HEK293T (cell line): ENCODE data around the gene SUGCT.

Experiments used
- CTCF ChIA-PET: fragments of 350-600 bp; formaldehyde crosslinking; extraction: SDS; loops from one replicate; lab custom pipeline; 2021; ENCODE audit warnings: antibody characterized with exemption, inconsistent platforms; lab: Yijun Ruan, JAX
- POLR2A ChIA-PET: fragments of 350-600 bp; formaldehyde crosslinking; extraction: SDS; loops from one replicate; lab custom pipeline; 2020; ENCODE audit warnings: antibody characterized with exemption, inconsistent platforms; lab: Yijun Ruan, JAX
- DNase-seq: peaks from one replicate; pipeline ENCODE4 v3.0.0; 2012; ENCODE audit warnings: mixed read lengths; ENCODE audit errors: extremely low spot score
- ARNT ChIP-seq: fragments of 450-650 bp; IDR thresholded peaks from 2 replicates; pipeline ENCODE4 v1.6.1; 2017; ENCODE audit warnings: mild to moderate bottlenecking
- BHLHE40 ChIP-seq: fragments of 450-650 bp; IDR thresholded peaks from 2 replicates; pipeline ENCODE4 v1.6.1; 2016; ENCODE audit warnings: mild to moderate bottlenecking, moderate library complexity, borderline replicate concordance
- CTBP1 ChIP-seq: fragments of 450-650 bp; IDR thresholded peaks from 2 replicates; pipeline ENCODE4 v1.6.1; 2016; ENCODE audit warnings: borderline replicate concordance
- ELF4 ChIP-seq: fragments of 450-650 bp; IDR thresholded peaks from 2 replicates; pipeline ENCODE4 v1.6.1; 2017; ENCODE audit warnings: antibody characterized with exemption
- FOXA1 ChIP-seq: fragments of 450-650 bp; IDR thresholded peaks from 2 replicates; pipeline ENCODE4 v1.6.1; 2016; ENCODE audit warnings: mild to moderate bottlenecking
- FOXK2 ChIP-seq: fragments of 450-650 bp; IDR thresholded peaks from 2 replicates; pipeline ENCODE4 v1.6.1; 2016; ENCODE audit warnings: mild to moderate bottlenecking
- FOXM1 ChIP-seq: fragments of 450-650 bp; IDR thresholded peaks from 2 replicates; pipeline ENCODE4 v1.6.1; 2017; ENCODE audit warnings: mild to moderate bottlenecking, borderline replicate concordance
- HDGF ChIP-seq: fragments of 450-650 bp; IDR thresholded peaks from 2 replicates; pipeline ENCODE4 v1.6.1; 2017; ENCODE audit warnings: antibody characterized with exemption, borderline replicate concordance
- L3MBTL2 ChIP-seq: fragments of 450-650 bp; conservative IDR thresholded peaks from 2 replicates; pipeline ENCODE4 v1.6.1; 2016; ENCODE audit warnings: mild to moderate bottlenecking
- LEF1 ChIP-seq: fragments of 450-650 bp; IDR thresholded peaks from 2 replicates; pipeline ENCODE4 v1.6.1; 2017; ENCODE audit warnings: mild to moderate bottlenecking, borderline replicate concordance
- NFRKB ChIP-seq: fragments of 450-650 bp; IDR thresholded peaks from 2 replicates; pipeline ENCODE4 v1.6.1; 2016; ENCODE audit warnings: mild to moderate bottlenecking, moderate library complexity
- SP1 ChIP-seq: fragments of 450-650 bp; IDR thresholded peaks from 2 replicates; pipeline ENCODE4 v1.6.1; 2017
- SUZ12 ChIP-seq: fragments of 450-650 bp; IDR thresholded peaks from 2 replicates; pipeline ENCODE4 v1.6.1; 2016; ENCODE audit warnings: mild to moderate bottlenecking
- TARDBP ChIP-seq: fragments of 450-650 bp; IDR thresholded peaks from 2 replicates; pipeline ENCODE4 v1.6.1; 2016
- ZNF384 ChIP-seq: fragments of 450-650 bp; IDR thresholded peaks from 2 replicates; pipeline ENCODE4 v1.6.1; 2016
- TF ChIP-seq, protein P1 (sequence below): fragments of 450-650 bp; IDR thresholded peaks from 2 replicates; pipeline ENCODE4 v1.6.1; 2016

The SUGCT gene

DNA sequence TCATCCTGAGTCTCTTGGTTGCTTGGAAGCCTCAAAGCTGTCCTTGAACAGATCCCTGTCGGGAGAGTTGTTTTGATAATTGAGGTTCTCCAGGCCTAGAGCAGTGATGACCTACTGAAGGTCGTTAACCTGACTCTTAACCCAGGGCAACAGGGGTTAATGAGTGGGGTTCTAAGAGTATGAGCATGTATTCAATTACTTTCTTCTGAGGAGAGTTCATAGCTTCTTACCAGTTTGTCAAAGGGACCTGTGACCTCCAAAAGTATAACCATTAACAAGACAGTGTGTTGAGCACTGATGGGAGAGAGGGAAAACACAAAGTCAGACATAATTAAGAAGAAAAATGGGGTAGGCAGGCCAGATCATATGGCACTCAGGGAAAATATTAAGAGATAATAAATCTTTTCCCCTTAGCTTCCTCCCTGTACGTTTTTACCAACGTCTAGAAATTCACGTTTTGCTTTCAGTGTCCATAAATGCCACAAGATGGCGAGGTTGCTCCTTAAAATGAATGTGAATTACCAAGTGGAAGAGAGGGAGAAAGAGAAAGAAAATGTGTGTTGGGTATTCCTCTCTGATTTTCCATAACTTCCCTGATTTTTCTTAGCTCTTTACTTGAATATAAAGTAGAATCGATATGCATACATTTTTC lies 97.6 kb downstream of the SUGCT start:
- TF ChIP-seq HDGF (no peak), FOXM1 (no peak), FOXK2 (no peak), CTBP1 (no peak), SUZ12 (no peak), ZNF384 (no peak), L3MBTL2 (no peak), FOXA1 (no peak), SP1 (no peak), NFRKB (no peak)
- ChIA-PET CTCF (interaction anchor here (0.6 to 1.4 kb wide), 10 partner anchors 14 to 1654 kb away, joined by 3 read pairs; no protein-coding TSS in a partner anchor), POLR2A (no interaction called here)
- peak; percentile 32 for DNase-seq

DNA sequence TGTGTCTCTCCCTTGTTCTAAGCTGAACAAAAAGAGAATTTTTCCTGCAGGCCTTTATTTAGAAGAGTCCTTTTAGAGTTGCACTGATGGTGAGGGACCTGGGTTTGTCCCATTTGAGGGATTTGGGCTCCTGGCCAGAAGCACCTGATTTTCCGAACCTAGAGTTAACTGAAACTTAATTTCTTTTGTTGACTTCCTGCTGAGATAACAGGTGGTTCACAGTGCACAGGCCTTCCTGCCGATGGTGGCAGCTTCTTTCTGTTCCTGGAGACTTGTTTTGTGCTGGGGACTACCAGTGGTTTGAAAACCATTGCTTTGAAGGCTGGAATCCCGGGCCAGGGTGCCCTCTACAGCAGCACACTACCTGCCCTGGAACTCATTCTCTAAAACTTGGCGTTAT lies 99.2 kb downstream of the SUGCT start:
- TF ChIP-seq BHLHE40 (no peak), FOXM1 (no peak), SUZ12 (no peak), CTBP1 (no peak), SP1 (no peak), L3MBTL2 (no peak), ELF4 (no peak), HDGF (no peak), TARDBP (no peak), ZNF384 (no peak), FOXK2 (no peak), ARNT (no peak)
- TF ChIP-seq, protein P1, sequence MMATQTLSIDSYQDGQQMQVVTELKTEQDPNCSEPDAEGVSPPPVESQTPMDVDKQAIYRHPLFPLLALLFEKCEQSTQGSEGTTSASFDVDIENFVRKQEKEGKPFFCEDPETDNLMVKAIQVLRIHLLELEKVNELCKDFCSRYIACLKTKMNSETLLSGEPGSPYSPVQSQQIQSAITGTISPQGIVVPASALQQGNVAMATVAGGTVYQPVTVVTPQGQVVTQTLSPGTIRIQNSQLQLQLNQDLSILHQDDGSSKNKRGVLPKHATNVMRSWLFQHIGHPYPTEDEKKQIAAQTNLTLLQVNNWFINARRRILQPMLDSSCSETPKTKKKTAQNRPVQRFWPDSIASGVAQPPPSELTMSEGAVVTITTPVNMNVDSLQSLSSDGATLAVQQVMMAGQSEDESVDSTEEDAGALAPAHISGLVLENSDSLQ = no peak
- ChIA-PET CTCF (no interaction called here), POLR2A (no interaction called here)
- DNase-seq = no peak

DNA sequence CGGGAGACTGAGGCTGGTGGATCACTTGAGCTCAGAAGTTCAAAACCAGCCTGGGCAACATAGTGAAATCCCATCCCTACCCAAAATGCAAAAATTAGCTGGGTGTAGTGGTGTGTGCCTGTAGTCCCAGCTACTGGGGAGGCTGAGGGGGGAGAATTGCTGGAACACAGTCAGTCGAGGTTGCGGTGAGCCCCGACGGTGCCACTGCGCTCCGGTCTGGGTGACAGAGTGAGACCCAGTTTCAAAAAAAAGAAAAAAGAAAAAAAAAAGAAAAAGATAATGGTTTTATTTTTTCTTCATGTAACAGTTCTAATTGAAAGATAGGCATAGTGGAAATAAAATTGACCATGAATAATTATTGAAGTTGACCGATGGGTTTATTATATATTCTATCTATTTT lies 99.9 kb downstream of the SUGCT start:
- no peak for TF ChIP-seq FOXA1
- ChIA-PET CTCF (interaction anchor here (0.7 kb wide), 1 partner anchor 62 kb away, joined by 3 read pairs; no protein-coding TSS in a partner anchor), POLR2A (no interaction called here)
- DNase-seq = no peak

DNA sequence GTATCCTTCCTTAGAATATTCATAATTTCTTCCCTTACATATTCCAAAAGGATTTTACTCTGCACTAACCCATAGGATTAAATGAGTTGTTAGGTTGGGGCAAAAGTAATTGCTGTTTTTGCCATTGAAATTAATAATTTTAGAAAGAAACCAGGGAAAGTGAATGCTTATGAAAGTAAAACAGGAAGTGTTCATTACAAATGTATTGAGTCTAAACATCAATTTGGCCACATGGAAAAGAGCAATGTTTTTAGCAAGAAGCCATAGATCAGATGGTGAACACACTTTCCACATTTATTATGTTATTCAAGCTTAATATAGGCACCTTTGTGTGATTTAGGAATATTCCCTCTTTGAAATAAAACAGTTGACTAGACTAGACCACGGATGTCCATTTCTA lies 102.9 kb downstream of the SUGCT start:
- DNase-seq = no peak
- ChIA-PET CTCF (no interaction called here), POLR2A (no interaction called here)
- TF ChIP-seq LEF1 (no peak), SP1 (no peak), BHLHE40 (no peak), ELF4 (no peak), FOXA1 (no peak), FOXK2 (no peak), HDGF (no peak), TARDBP (no peak), CTBP1 (no peak), SUZ12 (no peak), L3MBTL2 (no peak), FOXM1 (no peak), ZNF384 (no peak)
- TF ChIP-seq, protein P1 = no peak

DNA sequence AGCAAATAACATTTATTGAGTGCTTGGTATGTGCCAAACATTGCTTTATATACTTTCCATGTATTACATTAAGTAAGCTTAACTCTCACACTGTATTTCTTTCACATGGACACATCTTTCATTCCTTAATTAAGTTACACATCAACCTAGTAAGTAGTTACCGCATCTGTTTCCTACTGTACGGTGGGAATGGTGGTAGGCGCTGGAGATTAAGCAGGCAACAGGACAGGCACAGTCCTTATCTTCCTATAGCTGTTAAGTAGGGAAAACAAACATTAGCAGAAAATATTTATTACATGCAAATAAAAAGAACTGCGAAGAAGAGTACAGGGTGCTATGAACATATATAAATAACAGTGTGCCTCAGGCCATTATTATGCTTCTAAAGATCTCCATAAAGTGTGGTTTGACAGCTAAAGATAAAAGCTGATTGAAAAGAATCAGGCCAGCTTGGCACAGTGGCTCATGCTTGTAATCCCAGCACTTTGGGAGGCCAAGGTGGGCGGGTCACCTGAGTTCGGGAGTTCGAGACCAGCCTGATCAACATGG lies 105.0 kb downstream of the SUGCT start:
- CTCF ChIA-PET = interaction anchor here (0.9 kb wide), 1 partner anchor 1465 kb away, joined by 3 read pairs; no protein-coding TSS in a partner anchor
- POLR2A ChIA-PET = no interaction called here
- TF ChIP-seq L3MBTL2 (no peak), SUZ12 (no peak), CTBP1 (no peak)
- TF ChIP-seq, protein P1 = 0 out of 2 replicates have a peak, but pooled peaks have one; percentile 5
- DNase-seq = no peak

DNA sequence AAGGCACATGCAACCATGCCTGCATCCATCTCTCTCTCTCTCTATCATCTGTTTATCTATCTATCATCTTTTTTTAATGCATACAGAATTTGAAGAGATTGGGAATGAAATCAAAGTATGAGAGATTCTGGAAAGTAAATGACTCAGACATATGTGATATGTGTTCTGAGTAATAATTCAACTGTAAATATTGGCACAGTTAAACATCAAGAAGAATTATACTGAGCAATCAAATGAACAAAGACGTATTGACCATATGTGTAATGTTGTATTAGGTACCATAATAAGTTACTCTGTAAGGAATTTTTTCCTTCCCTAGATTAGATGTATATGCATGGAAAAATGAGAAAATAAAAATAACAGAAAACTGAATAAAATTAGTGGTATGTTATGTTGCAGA lies 108.3 kb downstream of the SUGCT start:
- no peak for TF ChIP-seq HDGF
- TF ChIP-seq ARNT = no peak
- TF ChIP-seq FOXK2 = no peak
- TF ChIP-seq ELF4 = no peak
- TF ChIP-seq, protein P1 = no peak
- no peak for TF ChIP-seq SP1
- TF ChIP-seq NFRKB = no peak
- no peak for TF ChIP-seq FOXA1
- TF ChIP-seq FOXM1 = no peak
- DNase-seq = no peak
- ChIA-PET POLR2A (no interaction called here), CTCF (no interaction called here)
